Activated T-helper 17 cell treated with anti-CD3 and anti-CD28 coated beads, Interleukin-2, amount 50 U/mL, for 72 hours (primary cell): Measurements from ENCODE around the gene ACTMAP. TPM values are rescaled to one million over a fixed set of nuclear protein-coding genes. Genes with fewer than 3 reads are reported as not detected.

Source experiments
- ATAC-seq: fragments of 150-1000 bp; cut with Tn5 transposase; replicated peaks from 2 replicates; pipeline ENCODE4 v1.10.0; 2021; ENCODE audit warnings: mild to moderate bottlenecking, moderate library complexity
- H3K27ac Mint-ChIP-seq: one replicate; pipeline ENCODE4 v1.8.0; 2022; ENCODE audit warnings: mixed read lengths
- H3K27me3 Mint-ChIP-seq: one replicate; pipeline ENCODE4 v1.8.0; 2022; ENCODE audit warnings: mixed read lengths
- H3K36me3 Mint-ChIP-seq: one replicate; pipeline ENCODE4 v1.8.0; 2022; ENCODE audit warnings: low read depth, mild to moderate bottlenecking, mixed read lengths
- H3K4me1 Mint-ChIP-seq: one replicate; pipeline ENCODE4 v1.8.0; 2022; ENCODE audit warnings: mixed read lengths
- H3K4me3 Mint-ChIP-seq: one replicate; pipeline ENCODE4 v1.8.0; 2022; ENCODE audit warnings: mild to moderate bottlenecking, mixed read lengths
- H3K9me3 Mint-ChIP-seq: one replicate; pipeline ENCODE4 v1.8.0; 2022; ENCODE audit warnings: mixed read lengths
- total RNA-seq, 2 donors: library from RNA; stranded (reverse); gene quantifications; one replicate each; pipeline ENCODE4 v1.2.3, GENCODE V29; 2022

The ACTMAP gene
- total RNA-seq, 2 donors from 2014 or later, result 13.0 to 16.6 TPM

DNA sequence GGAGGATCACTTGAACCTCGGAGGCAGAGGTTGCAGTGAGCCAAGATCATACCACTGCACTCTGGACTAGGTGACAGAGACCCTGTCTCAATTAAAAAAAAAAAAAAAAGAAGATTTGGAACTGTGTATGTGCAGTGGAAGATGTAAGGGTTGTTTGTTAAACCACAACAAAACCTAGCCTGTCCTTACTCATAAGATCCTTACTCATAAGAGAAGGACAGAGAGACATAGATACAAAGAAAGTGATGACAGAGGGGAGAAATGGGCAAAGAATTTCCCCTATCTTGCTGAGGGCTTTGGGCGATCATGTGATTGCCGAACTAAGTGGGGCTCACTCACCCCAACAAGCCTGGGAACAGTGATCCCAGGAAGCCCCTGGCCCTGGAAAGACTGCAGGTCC, 25.4 kb downstream of the ACTMAP start:
- Mint-ChIP-seq H3K36me3 (peaks cover 92% of the 10 kb centered on the region), H3K27ac (peak overlapping the region; percentile 87), H3K27me3 (no peaks in the 10 kb centered on the region), H3K4me1 (peaks cover 30% of the 10 kb centered on the region), H3K9me3 (no peaks in the 10 kb centered on the region), H3K4me3 (peak overlapping the region; percentile 57)
- peak; percentile 90 for ATAC-seq

- Mint-ChIP-seq H3K4me3 (peak overlapping the region; percentile 57), H3K36me3 (peaks cover 92% of the 10 kb centered on the region), H3K4me1 (peaks cover 30% of the 10 kb centered on the region), H3K27me3 (no peaks in the 10 kb centered on the region), H3K27ac (peak overlapping the region; percentile 87), H3K9me3 (no peaks in the 10 kb centered on the region)
- ATAC-seq, result peak; percentile 88
Observed at GRCh38 chr19:40724315-40724714, 26.0 kb downstream of the ACTMAP start.

DNA sequence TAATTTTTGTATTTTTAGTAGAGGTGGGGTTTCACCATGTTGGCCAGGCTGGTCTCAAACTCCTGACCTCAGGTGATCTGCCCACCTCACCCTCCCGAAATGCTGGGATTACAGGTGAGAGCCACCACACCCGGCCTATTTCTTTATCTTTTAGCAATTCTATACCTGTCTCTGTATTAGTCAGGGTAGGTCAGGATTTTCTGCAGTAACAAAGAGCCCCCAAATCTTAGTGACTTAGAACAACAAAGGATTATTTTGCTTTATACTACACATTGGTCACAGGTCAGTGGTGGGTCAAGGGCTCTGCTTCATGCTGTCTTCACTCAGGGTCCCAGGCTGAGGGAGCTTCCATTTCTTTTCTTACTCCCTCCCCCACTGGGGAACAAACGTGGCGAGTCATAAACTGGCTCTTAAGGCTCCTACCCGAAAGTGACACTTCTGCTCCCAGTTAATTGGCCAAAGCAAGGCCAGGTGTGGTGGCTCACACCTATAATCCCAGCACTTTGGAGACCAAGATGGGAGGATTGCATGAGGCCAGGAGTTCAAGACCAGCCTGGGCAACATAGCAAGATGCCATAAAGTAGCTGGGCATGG, 26.5 kb downstream of the ACTMAP start:
- Mint-ChIP-seq H3K9me3 (no peaks in the 10 kb centered on the region), H3K4me3 (peak overlapping the region; percentile 57), H3K36me3 (peaks cover 88% of the 10 kb centered on the region), H3K27ac (peak overlapping the region; percentile 33), H3K27me3 (no peaks in the 10 kb centered on the region), H3K4me1 (peaks cover 30% of the 10 kb centered on the region)
- ATAC-seq, result no peak

DNA sequence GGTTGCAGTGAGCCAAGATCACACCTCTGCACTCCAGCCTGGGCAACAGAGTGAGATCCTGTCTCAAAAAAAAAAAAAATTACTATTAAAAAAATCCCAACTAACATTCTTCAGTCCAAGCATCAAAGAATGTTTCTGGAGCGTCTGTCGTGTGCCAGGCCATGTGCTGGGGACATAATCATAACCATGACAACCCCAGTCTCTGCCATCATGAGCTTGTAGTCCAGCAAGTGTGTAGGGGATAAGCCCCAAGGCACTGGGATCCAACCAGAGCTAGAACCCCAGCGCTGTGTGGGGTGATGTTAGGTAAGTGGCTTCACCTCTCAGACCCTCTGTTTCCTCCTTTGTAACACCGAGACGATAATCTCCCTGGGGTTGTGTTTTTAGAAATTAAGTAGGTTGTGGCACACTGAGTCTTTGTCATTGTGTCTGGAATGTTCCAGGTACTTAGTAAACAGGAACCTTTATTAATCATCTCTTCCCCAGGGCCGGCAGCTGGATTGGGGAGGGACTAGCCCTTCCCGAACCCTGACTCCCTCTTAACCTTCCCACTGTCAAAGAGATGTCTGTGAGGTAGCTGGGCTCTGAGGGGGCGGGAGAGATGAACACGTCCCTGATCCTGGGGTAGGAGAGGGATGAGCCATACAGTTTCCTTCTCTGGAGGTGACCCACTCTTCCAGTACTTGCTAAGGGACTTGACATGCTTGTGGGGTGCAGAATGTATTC, 28.2 kb downstream of the ACTMAP start:
- Mint-ChIP-seq H3K36me3 (peaks cover 73% of the 10 kb centered on the region), H3K27me3 (no peaks in the 10 kb centered on the region), H3K27ac (peak overlapping the region; percentile 56), H3K4me1 (peaks cover 36% of the 10 kb centered on the region), H3K4me3 (peak overlapping the region; percentile 89), H3K9me3 (no peaks in the 10 kb centered on the region)
- ATAC-seq, result peak; percentile 14

- Mint-ChIP-seq H3K4me3 (peak overlapping the region; percentile 89), H3K27ac (peak overlapping the region; percentile 52)
Observed at GRCh38 chr19:40721140-40721486, 29.2 kb downstream of the ACTMAP start.

DNA sequence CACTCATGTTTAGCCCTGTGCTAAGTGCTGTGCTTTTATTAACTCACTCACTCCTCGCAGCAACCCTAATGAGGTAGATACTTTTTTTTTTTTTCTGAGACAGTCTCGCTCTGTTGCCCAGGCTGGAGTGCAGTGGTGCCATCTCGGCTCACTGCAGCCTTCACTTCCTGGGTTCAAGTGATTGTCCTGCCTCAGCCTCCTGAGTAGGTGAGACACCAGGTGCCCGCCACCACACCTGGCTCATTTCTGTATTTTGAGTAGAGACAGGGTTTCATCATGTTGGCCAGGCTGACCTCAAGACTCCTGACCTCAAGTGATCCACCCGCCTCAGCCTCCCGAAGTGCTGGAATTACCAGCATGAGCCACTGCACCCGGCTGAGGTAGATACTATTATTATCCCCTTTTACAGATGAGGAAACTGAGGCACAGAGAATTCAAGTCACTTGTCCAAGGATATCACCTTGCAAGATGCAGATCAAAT, 30.8 kb downstream of the ACTMAP start:
- Mint-ChIP-seq H3K36me3 (peaks cover 62% of the 10 kb centered on the region), H3K9me3 (no peaks in the 10 kb centered on the region), H3K27me3 (no peaks in the 10 kb centered on the region), H3K27ac (no peak overlapping the region), H3K4me3 (peak overlapping the region; percentile 89), H3K4me1 (peaks cover 40% of the 10 kb centered on the region)
- ATAC-seq, result no peak

More at GRCh38 chr19:40721140-40721486, 29.2 kb downstream of the ACTMAP start:
- Mint-ChIP-seq H3K9me3 (no peaks in the 10 kb centered on the region), H3K27me3 (no peaks in the 10 kb centered on the region), H3K4me1 (peaks cover 38% of the 10 kb centered on the region), H3K36me3 (peaks cover 70% of the 10 kb centered on the region)
- no peak for ATAC-seq

DNA sequence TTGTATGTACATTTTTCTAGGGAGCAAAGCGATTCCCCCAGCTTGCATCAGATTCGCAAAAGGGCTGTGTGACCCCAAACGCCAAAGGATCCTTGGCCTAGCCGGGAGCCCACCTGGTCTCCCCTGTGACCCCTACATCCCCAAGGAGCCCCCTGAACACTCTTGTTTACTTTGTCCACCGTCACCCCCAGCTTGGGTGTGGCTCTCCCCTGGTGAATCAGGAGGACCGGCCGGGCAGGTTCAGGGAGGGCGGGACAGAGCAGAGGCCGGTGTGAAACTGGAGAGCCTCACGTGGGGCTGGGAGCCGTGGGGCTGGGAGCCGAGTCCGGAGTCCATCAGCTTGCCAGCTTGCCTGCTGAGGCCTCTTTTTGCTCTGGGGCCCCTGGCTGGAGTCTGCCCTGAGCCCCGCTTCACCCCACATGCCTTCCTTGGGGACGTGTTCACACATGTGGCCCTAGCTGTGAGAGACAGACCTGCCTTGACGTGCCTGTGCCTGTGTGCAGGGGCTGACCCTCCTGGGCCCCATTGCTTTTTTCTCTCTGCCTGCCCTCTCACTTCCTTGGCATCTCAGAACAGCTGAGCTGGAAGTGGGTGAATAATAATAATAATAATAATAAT, 31.4 kb downstream of the ACTMAP start:
- Mint-ChIP-seq H3K4me3 (peak overlapping the region; percentile 89), H3K27me3 (no peaks in the 10 kb centered on the region), H3K4me1 (peaks cover 39% of the 10 kb centered on the region), H3K36me3 (peaks cover 62% of the 10 kb centered on the region), H3K9me3 (no peaks in the 10 kb centered on the region), H3K27ac (peak overlapping the region; percentile 95)
- ATAC-seq, result no peak

GRCh38 chr19:40717880-40718773, 32.1 kb downstream of the ACTMAP start:
- Mint-ChIP-seq H3K27me3 (no peaks in the 10 kb centered on the region), H3K27ac (peak overlapping the region; percentile 95), H3K4me1 (peaks cover 38% of the 10 kb centered on the region), H3K36me3 (peaks cover 59% of the 10 kb centered on the region), H3K9me3 (no peaks in the 10 kb centered on the region), H3K4me3 (peak overlapping the region; percentile 89)
- ATAC-seq, result no peak

GRCh38 chr19:40717325-40717879, 32.9 kb downstream of the ACTMAP start:
- Mint-ChIP-seq H3K4me3 (peak overlapping the region; percentile 89), H3K4me1 (peaks cover 36% of the 10 kb centered on the region), H3K27me3 (no peaks in the 10 kb centered on the region), H3K9me3 (no peaks in the 10 kb centered on the region), H3K27ac (peak overlapping the region; percentile 95), H3K36me3 (peaks cover 61% of the 10 kb centered on the region)
- no peak for ATAC-seq

DNA sequence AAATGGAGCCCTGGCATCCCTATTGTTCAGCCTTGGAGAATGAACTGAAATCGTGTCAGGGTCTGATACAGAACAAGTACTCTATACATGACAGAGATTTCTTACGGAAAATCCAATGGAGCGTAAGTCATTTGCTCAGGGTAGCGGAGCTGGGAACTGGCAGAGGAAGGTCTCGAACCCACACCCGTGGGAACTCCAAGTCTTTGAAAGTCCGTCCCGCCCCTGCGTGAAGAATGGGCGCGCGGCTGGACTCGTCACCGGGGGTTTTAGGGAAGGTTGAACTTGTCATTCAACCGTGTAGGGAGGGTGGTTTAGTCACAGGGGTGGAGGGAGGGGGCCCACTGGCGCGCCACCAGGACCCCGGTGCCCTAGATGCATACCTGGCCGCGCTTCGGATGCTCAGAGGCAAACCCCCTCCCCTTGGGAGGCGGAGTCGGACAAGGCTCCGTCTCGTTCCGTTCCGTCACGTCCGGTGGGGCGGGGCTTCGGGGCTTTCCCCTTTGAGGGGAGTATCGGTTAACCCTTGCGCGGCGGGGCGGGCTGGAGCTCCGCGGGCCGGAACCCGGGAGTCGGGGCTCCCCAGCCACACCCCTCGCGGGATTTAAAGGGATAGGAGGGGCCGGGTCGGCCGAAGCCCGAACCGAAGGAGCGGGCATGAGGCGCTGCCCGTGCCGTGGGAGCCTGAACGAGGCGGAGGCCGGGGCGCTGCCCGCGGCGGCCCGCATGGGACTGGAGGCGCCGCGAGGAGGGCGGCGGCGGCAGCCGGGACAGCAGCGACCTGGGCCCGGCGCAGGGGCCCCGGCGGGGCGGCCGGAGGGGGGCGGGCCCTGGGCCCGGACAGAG, 33.6 kb downstream of the ACTMAP start, which contains the start of the genes COQ8B and ITPKC:
TSS of gene COQ8B (minus strand) at position 405 of the 843 bp plus-strand sequence. CDS start 2,254 bp downstream, outside the sequence.
TSS of gene ITPKC (plus strand) at position 631 of the 843 bp plus-strand sequence. CDS start at position 655, 24 bp downstream.
- Mint-ChIP-seq H3K27ac (peak within 1 kb of the TSS; percentile 97), H3K4me3 (peak within 1 kb of the TSS; percentile 89), H3K4me1 (peaks cover 31% of the 10 kb centered on the region), H3K9me3 (no peaks in the 10 kb centered on the region), H3K36me3 (peaks cover 55% of the 10 kb centered on the region), H3K27me3 (no peaks in the 10 kb centered on the region)
- ATAC-seq, result peak; percentile 76

- H3K27me3 Mint-ChIP-seq, result no peaks in the 10 kb centered on the region
- ATAC-seq, result peak; percentile 46
- H3K27ac Mint-ChIP-seq, result peak overlapping the region; percentile 97
- no peaks in the 10 kb centered on the region for H3K9me3 Mint-ChIP-seq
- peak overlapping the region; percentile 89 for H3K4me3 Mint-ChIP-seq
- peaks cover 55% of the 10 kb centered on the region for H3K36me3 Mint-ChIP-seq
- peaks cover 30% of the 10 kb centered on the region for H3K4me1 Mint-ChIP-seq
Observed at GRCh38 chr19:40716031-40716481, 34.2 kb downstream of the ACTMAP start.

DNA sequence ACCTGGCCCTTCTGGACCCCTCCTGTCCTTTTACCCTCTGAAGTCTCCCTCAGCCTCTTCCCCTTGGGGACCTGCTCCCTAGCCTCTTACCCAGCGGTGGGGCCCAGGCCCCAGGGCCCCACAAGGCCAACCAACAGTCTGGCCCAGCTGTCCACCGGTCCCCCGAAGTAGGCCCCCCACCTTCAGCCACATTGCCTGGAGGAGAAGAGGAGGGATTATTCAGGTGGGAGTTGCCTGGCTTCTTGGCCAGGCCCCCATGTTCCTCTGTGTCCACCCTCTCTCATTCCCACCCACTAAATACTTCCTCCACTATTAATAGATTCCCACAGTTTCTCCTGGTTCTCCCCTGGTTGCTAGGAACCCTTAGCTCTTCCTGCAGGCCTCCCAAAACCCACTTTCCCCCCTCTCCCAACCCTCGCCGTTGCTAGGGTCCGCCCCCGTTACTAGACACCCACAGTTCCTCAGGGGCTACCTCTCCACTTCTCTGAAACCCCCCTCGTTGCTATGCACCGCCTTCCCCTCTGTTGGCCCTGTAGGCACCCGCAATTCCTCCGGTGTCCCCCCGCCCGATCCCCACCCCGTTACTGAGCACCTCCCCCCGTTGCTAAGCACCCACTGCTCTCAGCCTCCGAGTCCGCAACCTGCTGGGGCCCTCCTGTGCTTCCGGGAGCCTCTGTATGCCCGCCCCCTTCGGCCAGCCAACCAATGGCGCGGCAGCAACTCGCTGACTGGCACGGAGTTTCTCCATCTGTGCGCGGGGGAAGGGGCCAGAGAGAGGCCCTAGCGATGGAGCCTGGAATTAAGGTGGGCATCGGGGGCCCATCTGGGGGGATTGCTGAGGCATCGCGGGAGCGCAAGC, 35.6 kb downstream of the ACTMAP start:
- no peaks in the 10 kb centered on the region for H3K9me3 Mint-ChIP-seq
- peaks cover 55% of the 10 kb centered on the region for H3K36me3 Mint-ChIP-seq
- ATAC-seq, result peak; percentile 68
- H3K4me1 Mint-ChIP-seq, result peaks cover 22% of the 10 kb centered on the region
- peak overlapping the region; percentile 97 for H3K27ac Mint-ChIP-seq
- H3K4me3 Mint-ChIP-seq, result peak overlapping the region; percentile 89
- H3K27me3 Mint-ChIP-seq, result no peaks in the 10 kb centered on the region
